Measurements from ENCODE around the gene SAMD13. TPM values are rescaled to one million over a fixed set of nuclear protein-coding genes. Genes with fewer than 3 reads are reported as not detected.

SAMD13 gene
- polyA plus RNA-seq, 1 donor from 2014 or later = 20.0 TPM

DNA sequence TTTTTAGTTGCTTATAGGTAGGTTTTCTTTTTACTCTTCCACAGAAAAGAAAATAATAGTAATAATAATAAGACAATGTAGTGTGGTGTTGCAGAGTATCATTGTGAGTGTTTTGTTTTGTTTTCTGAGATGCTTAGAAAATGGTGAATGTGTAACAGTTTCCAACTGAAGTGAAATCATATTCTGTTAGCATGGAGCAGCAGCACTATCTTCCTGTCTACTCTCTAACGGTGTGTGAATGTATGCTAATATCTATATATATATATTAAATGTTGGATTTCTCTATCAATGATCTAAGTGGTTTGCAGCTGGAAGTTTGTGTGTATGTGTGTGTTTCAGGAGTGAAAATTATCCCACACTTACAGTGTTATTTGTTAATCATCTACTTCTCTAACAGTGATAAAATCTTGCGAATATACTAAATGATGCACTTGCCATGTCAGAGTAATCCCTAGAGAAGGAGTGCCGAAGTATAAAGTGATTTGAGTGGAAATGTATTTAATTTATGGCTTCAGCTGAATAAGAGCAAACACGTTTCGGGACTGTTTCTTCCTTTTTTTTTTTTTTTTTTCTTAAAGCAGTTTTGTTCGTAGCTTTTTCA is 377 bp downstream of the SAMD13 start:
- TF ChIP-seq RAD21 (conservative IDR thresholded peaks at IDR 0.05) = no peak
- no peak for TF ChIP-seq EP300 (conservative IDR thresholded peaks at IDR 0.05; ENCODE audit: poor library complexity, severe bottlenecking)
- no peak for TF ChIP-seq SMC3 (conservative IDR thresholded peaks at IDR 0.05; ENCODE audit: poor library complexity)
- TF ChIP-seq EZH2 (IDR thresholded peaks at IDR 0.05; ENCODE audit: borderline replicate concordance, insufficient read depth, low read length, poor library complexity, severe bottlenecking) = no peak
- no peak for TF ChIP-seq POLR2AphosphoS5 (IDR thresholded peaks at IDR 0.05)
- TF ChIP-seq MXI1 (conservative IDR thresholded peaks at IDR 0.05; ENCODE audit: poor library complexity, severe bottlenecking) = no peak
- TF ChIP-seq TAF1 (IDR thresholded peaks at IDR 0.05; ENCODE audit: low read depth) = no peak
- TF ChIP-seq, protein P1, sequence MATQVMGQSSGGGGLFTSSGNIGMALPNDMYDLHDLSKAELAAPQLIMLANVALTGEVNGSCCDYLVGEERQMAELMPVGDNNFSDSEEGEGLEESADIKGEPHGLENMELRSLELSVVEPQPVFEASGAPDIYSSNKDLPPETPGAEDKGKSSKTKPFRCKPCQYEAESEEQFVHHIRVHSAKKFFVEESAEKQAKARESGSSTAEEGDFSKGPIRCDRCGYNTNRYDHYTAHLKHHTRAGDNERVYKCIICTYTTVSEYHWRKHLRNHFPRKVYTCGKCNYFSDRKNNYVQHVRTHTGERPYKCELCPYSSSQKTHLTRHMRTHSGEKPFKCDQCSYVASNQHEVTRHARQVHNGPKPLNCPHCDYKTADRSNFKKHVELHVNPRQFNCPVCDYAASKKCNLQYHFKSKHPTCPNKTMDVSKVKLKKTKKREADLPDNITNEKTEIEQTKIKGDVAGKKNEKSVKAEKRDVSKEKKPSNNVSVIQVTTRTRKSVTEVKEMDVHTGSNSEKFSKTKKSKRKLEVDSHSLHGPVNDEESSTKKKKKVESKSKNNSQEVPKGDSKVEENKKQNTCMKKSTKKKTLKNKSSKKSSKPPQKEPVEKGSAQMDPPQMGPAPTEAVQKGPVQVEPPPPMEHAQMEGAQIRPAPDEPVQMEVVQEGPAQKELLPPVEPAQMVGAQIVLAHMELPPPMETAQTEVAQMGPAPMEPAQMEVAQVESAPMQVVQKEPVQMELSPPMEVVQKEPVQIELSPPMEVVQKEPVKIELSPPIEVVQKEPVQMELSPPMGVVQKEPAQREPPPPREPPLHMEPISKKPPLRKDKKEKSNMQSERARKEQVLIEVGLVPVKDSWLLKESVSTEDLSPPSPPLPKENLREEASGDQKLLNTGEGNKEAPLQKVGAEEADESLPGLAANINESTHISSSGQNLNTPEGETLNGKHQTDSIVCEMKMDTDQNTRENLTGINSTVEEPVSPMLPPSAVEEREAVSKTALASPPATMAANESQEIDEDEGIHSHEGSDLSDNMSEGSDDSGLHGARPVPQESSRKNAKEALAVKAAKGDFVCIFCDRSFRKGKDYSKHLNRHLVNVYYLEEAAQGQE (IDR thresholded peaks at IDR 0.05; ENCODE audit: borderline replicate concordance) = no peak
- no peak for TF ChIP-seq CTCF (IDR thresholded peaks at IDR 0.05; ENCODE audit: poor library complexity, severe bottlenecking)
- Histone ChIP-seq H3K27ac (ENCODE audit: low read length) (peak overlapping the region; percentile 97), H3K4me3 (ENCODE audit: low read length) (peak overlapping the region; percentile 59), H3K36me3 (ENCODE audit: insufficient read depth, low read length) (no peaks in the 10 kb centered on the region), H3K9ac (ENCODE audit: low read length) (peak overlapping the region; percentile 73), H3K4me2 (ENCODE audit: low read length) (peak overlapping the region; percentile 85), H3K9me2 (ENCODE audit: insufficient read depth, low read length) (no peaks in the 10 kb centered on the region), H3K79me2 (replicated peaks; ENCODE audit: insufficient read depth, low read length) (peaks cover 8% of the 10 kb centered on the region), H2AFZ (ENCODE audit: low read depth, low read length) (peak overlapping the region; percentile 36), H4K20me1 (ENCODE audit: insufficient read depth) (no peaks in the 10 kb centered on the region), H3F3A (ENCODE audit: insufficient read depth, low read length, poor library complexity, severe bottlenecking) (no peaks in the 10 kb centered on the region), H3K9me3 (ENCODE audit: low read length) (no peaks in the 10 kb centered on the region), H3K27me3 (ENCODE audit: insufficient read depth, low read depth, low read length) (no peaks in the 10 kb centered on the region)

DNA sequence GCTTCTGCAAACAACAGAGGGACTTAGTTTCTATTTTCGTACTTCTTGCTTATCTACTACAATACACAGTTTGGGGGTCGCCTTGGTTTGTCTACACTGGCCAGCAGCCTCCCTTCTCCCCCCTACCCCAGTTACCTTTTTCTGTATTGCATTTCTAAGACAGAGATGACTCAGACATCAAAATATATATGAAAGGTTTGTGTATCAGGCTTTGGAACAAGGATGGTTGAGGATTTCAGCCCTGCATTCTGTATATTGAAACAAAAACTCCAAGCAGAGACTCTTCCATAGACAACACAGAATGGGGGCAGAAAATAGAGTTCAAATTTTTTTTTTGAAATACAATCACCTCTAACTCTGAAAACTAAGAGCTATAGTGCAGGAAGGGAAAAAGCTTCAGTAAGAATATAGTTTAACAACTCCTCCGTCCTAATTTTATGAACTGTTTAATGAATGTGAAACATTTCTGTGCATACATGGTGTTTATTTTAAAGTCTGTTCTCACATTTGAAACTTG is 1.9 kb downstream of the SAMD13 start:
- Histone ChIP-seq H3K36me3 (ENCODE audit: insufficient read depth, low read length) (no peaks in the 10 kb centered on the region), H3K27me3 (ENCODE audit: insufficient read depth, low read depth, low read length) (no peaks in the 10 kb centered on the region), H3K79me2 (replicated peaks; ENCODE audit: insufficient read depth, low read length) (peaks cover 8% of the 10 kb centered on the region), H3K9ac (ENCODE audit: low read length) (peak overlapping the region; percentile 73), H3K27ac (ENCODE audit: low read length) (peak overlapping the region; percentile 97), H2AFZ (ENCODE audit: low read depth, low read length) (no peak overlapping the region), H3K4me3 (ENCODE audit: low read length) (peak overlapping the region; percentile 59), H3K9me3 (ENCODE audit: low read length) (no peaks in the 10 kb centered on the region), H3K4me2 (ENCODE audit: low read length) (peak overlapping the region; percentile 85), H3K9me2 (ENCODE audit: insufficient read depth, low read length) (no peaks in the 10 kb centered on the region), H3F3A (ENCODE audit: insufficient read depth, low read length, poor library complexity, severe bottlenecking) (no peaks in the 10 kb centered on the region), H4K20me1 (ENCODE audit: insufficient read depth) (no peaks in the 10 kb centered on the region)
- TF ChIP-seq RAD21 (conservative IDR thresholded peaks at IDR 0.05) = no peak
